Measurements from ENCODE around the gene PLXNB3. TPM values are rescaled to one million over a fixed set of nuclear protein-coding genes. Genes with fewer than 3 reads are reported as not detected.

Gene PLXNB3
- total RNA-seq, 3 donors from 2014 or later (not counting 1 experiment from before 2014, with no cell fraction given) = 1.2 to 1.3 TPM; not detected in 1

- Mint-ChIP-seq H3K9me3 (no peaks in the 10 kb centered on the region), H3K27me3 (ENCODE audit: low read depth in 2 of 2) (no peaks in the 10 kb centered on the region), H3K27ac (no peak overlapping the region), H3K4me3 (no peak overlapping the region), H3K36me3 (no peaks in the 10 kb centered on the region), H3K4me1 (peaks cover 0 to 20% of the 10 kb centered on the region in 2 donors)
- TF ChIP-seq, protein P1, sequence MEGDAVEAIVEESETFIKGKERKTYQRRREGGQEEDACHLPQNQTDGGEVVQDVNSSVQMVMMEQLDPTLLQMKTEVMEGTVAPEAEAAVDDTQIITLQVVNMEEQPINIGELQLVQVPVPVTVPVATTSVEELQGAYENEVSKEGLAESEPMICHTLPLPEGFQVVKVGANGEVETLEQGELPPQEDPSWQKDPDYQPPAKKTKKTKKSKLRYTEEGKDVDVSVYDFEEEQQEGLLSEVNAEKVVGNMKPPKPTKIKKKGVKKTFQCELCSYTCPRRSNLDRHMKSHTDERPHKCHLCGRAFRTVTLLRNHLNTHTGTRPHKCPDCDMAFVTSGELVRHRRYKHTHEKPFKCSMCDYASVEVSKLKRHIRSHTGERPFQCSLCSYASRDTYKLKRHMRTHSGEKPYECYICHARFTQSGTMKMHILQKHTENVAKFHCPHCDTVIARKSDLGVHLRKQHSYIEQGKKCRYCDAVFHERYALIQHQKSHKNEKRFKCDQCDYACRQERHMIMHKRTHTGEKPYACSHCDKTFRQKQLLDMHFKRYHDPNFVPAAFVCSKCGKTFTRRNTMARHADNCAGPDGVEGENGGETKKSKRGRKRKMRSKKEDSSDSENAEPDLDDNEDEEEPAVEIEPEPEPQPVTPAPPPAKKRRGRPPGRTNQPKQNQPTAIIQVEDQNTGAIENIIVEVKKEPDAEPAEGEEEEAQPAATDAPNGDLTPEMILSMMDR (IDR thresholded peaks at IDR 0.05) = no peak
- no peak overlapping the region for H3K4me3 ChIP-seq (ENCODE audit: low read length)
- no peaks in the 10 kb centered on the region for H3K36me3 ChIP-seq (ENCODE audit: control insufficient read depth, insufficient read depth, low read length)
- intact Hi-C loops (cut with micrococcal nuclease) = no loop called here
- H3K4me1 ChIP-seq (ENCODE audit: control insufficient read depth, insufficient read depth, low read length) = peaks cover 18% of the 10 kb centered on the region
- no peak overlapping the region for H3K27ac ChIP-seq (ENCODE audit: low read length)
- no peak for DNase-seq
- 76% methylated on average over 27 of the region's 27 CpGs for WGBS (ENCODE audit: insufficient coverage)
- no peaks in the 10 kb centered on the region for H3K9me3 ChIP-seq (ENCODE audit: control insufficient read depth, insufficient read depth, low read length)
- H3K27me3 ChIP-seq (ENCODE audit: control insufficient read depth, insufficient read depth, low read length) = no peaks in the 10 kb centered on the region
- no peak for ATAC-seq
Measured at GRCh38 chrX:153765138-153766079, 1.4 kb downstream of the PLXNB3 start.

DNA sequence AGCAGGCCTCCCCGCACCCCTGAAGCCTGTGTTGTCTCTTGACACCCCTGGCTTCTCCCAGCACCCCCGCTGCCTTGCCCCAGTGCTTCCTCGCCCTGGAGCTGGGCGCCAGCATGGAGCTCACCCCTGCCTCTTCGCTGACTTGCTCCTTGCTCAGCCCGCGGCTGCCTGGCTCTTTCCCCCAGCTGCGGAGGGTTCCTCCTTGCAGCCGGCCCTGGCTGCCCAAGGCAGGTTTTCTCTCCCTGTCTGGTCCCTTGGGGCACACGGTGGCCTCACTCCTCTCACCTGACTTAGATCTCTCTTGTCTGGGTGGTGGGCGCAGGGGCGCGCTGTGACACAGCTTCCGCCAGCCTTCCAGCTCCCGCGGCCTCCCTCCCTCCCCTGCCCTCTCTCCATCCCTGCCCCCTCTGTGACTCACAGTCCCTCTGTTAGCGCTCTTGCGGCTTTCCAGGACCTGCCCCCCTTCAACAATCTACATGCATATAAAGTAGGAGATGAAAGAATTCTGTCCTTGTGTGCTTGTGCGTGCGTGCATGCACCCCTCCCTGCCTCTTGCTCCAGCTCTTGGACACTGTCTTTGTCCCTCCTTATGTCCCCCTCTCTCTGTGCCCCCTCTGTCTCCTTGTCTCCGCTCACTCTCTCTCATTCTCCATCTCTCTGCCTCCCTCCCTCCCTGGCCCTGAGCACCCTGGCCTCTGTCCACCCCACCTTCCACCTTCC, 2.2 kb downstream of the PLXNB3 start:
- WGBS (ENCODE audit: insufficient coverage) = 26% methylated on average over 19 of the region's 21 CpGs
- Mint-ChIP-seq H3K36me3 (no peaks in the 10 kb centered on the region), H3K27me3 (ENCODE audit: low read depth in 2 of 2) (no peaks in the 10 kb centered on the region), H3K4me1 (peaks cover 0 to 20% of the 10 kb centered on the region in 2 donors), H3K27ac (no peak overlapping the region), H3K9me3 (no peaks in the 10 kb centered on the region), H3K4me3 (no peak overlapping the region)
- TF ChIP-seq, protein P1 (IDR thresholded peaks at IDR 0.05) = no peak
- Histone ChIP-seq H3K27ac (ENCODE audit: low read length) (no peak overlapping the region), H3K27me3 (ENCODE audit: control insufficient read depth, insufficient read depth, low read length) (no peaks in the 10 kb centered on the region), H3K4me1 (ENCODE audit: control insufficient read depth, insufficient read depth, low read length) (peaks cover 18% of the 10 kb centered on the region), H3K4me3 (ENCODE audit: low read length) (no peak overlapping the region), H3K36me3 (ENCODE audit: control insufficient read depth, insufficient read depth, low read length) (no peaks in the 10 kb centered on the region), H3K9me3 (ENCODE audit: control insufficient read depth, insufficient read depth, low read length) (no peaks in the 10 kb centered on the region)
- peak in 1 of 3 donors; percentile 62 for ATAC-seq
- peak in 1 of 2 donors; percentile 20 for DNase-seq
- intact Hi-C loops (cut with micrococcal nuclease) = no loop called here

DNA sequence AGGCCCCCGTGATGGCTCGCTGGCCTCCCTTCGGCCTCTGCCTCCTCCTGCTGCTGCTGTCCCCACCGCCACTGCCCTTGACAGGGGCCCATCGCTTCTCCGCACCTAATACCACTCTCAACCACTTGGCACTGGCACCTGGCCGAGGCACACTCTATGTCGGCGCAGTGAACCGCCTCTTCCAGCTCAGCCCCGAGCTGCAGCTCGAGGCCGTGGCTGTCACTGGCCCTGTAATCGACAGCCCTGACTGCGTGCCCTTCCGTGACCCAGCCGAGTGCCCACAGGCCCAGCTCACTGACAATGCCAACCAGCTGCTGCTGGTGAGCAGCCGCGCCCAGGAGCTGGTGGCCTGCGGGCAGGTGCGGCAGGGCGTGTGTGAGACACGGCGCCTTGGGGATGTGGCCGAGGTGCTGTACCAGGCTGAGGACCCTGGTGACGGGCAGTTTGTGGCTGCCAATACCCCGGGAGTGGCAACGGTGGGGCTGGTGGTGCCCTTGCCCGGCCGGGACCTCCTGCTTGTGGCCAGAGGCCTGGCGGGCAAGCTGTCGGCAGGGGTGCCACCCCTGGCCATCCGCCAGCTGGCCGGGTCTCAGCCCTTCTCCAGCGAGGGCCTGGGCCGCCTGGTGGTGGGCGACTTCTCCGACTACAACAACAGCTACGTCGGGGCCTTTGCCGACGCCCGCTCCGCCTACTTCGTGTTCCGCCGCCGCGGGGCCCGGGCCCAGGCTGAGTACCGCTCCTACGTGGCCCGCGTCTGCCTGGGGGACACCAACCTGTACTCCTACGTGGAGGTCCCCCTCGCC, 3.0 kb downstream of the PLXNB3 start:
- DNase-seq (no peak), ATAC-seq (no peak)
- Histone ChIP-seq H3K4me3 (ENCODE audit: low read length) (no peak overlapping the region), H3K9me3 (ENCODE audit: control insufficient read depth, insufficient read depth, low read length) (no peaks in the 10 kb centered on the region), H3K4me1 (ENCODE audit: control insufficient read depth, insufficient read depth, low read length) (peaks cover 18% of the 10 kb centered on the region), H3K27ac (ENCODE audit: low read length) (no peak overlapping the region), H3K36me3 (ENCODE audit: control insufficient read depth, insufficient read depth, low read length) (no peaks in the 10 kb centered on the region), H3K27me3 (ENCODE audit: control insufficient read depth, insufficient read depth, low read length) (no peaks in the 10 kb centered on the region)
- peaks cover 0 to 20% of the 10 kb centered on the region in 2 donors for H3K4me1 Mint-ChIP-seq
- TF ChIP-seq, protein P1 (IDR thresholded peaks at IDR 0.05) = no peak
- H3K9me3 Mint-ChIP-seq = no peaks in the 10 kb centered on the region
- H3K36me3 Mint-ChIP-seq = no peaks in the 10 kb centered on the region
- no peak overlapping the region for H3K4me3 Mint-ChIP-seq
- H3K27me3 Mint-ChIP-seq (ENCODE audit: low read depth in 2 of 2) = no peaks in the 10 kb centered on the region
- no peak overlapping the region for H3K27ac Mint-ChIP-seq
- intact Hi-C loops (cut with micrococcal nuclease) = no loop called here
- WGBS (ENCODE audit: insufficient coverage) = 92% methylated on average over 56 of the region's 56 CpGs

Measured in natural killer cell (primary cell).